Ascending aorta (tissue), 2 donors: ENCODE results near the gene ZFYVE21. TPM values are rescaled to one million over a fixed set of nuclear protein-coding genes. Genes with fewer than 3 reads are reported as not detected.
A peak's percentile ranks its signal among the peaks of the same experiment; 100 is the strongest.

Experiments
- DNase-seq, 2 donors: peaks; one replicate each; pipeline ENCODE4 v3.0.0-alpha.2; 2019; ENCODE audit warnings: low spot score in 2 of 2
- H3K27ac ChIP-seq, 2 donors: fragments of 200-600 bp; sonication (generic); one replicate each; pipeline ENCODE4 v1.5.1; 2016 to 2017; ENCODE audit warnings: mild to moderate bottlenecking in 1 of 2
- H3K27me3 ChIP-seq: fragments of 200-600 bp; sonication (generic); one replicate; pipeline ENCODE4 v1.5.1; 2017
- H3K36me3 ChIP-seq, 2 donors: fragments of 200-600 bp; sonication (generic); one replicate each; pipeline ENCODE4 v1.5.1; 2016
- H3K4me1 ChIP-seq, 2 donors: fragments of 200-600 bp; sonication (generic); one replicate each; pipeline ENCODE4 v1.5.1; 2016 to 2017; ENCODE audit warnings: mild to moderate bottlenecking in 1 of 2
- H3K4me3 ChIP-seq, 2 donors: fragments of 200-600 bp; sonication (generic); one replicate each; pipeline ENCODE4 v1.5.1; 2016 to 2017; ENCODE audit warnings: mild to moderate bottlenecking in 1 of 2
- H3K9me3 ChIP-seq, 2 donors: fragments of 200-600 bp; sonication (generic); one replicate each; pipeline ENCODE4 v1.5.1; 2016
- intact Hi-C: fragments of 100-400 bp; cut with DNase I; formaldehyde crosslinking; loops from one replicate; pipeline ENCODE4 v1.15.1; 2023
- total RNA-seq: library from RNA; depleted of rRNA; stranded (reverse); fragments of >200 nt; gene quantifications from one replicate; pipeline ENCODE4 v1.1.0, GENCODE V29; 2016
- TF ChIP-seq, protein P1 (sequence below), 3 experiments: fragments of 200-600 bp in 2 of 3; fragments of 450-650 bp in 1 of 3; sonication (generic) in 2 of 3; IDR thresholded peaks; one replicate each; pipeline ENCODE4 v1.5.1; 2016 to 2019; ENCODE audit warnings: antibody characterized with exemption in 3 of 3, mild to moderate bottlenecking in 1 of 3, moderate library complexity in 1 of 3

Gene ZFYVE21
- total RNA-seq, result 219 TPM

DNA sequence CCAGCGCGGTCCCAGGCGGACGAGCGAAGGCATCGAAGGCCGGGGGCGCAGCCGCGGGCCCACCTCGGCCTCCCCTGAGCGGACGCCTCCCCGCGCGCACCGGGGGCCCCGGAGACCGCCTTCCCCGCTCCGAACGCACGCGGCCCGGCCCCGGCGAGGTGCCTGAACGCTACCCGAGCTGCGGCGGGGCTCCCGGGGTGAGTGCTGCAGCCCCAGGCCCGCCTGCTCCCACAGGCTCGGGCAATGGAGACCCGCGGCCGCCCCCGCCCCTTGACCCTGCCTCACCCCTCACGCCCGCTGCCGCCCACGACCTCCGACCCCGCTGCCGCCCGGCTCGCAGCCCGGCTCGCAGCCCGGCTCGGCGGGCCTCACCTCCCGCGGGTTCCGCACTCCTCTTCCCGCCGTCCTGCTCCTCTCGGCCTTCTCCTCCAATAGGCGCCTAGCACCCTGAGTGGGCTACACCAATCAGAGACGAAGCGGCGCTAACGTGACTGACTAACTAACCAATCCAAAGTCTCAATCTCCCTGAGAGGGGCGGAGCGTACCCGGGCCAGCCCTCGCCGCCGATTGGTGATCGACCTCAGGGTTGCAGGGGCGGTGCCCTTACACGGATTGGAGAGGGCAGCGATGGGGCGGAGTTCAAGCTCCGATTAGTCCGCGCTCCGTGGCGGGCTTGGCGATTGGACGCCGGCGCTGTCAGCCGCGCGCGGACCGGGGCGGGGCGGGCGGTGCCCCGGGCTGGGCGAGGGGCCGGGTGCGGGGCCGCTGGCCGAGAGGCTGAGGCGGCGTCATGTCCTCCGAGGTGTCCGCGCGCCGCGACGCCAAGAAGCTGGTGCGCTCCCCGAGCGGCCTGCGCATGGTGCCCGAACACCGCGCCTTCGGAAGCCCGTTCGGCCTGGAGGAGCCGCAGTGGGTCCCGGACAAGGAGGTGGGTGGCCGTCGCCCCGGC lies at the start of gene ZFYVE21, which contains the start of gene XRCC3:
Gene ZFYVE21 (plus strand): TSS at position 759 of the 949 bp plus-strand sequence. CDS start 32 bp downstream, at position 791.
Gene XRCC3 (minus strand): TSS at position 400 of the 949 bp plus-strand sequence. CDS start 4,364 bp downstream, outside the sequence.
- TF ChIP-seq, protein P1, sequence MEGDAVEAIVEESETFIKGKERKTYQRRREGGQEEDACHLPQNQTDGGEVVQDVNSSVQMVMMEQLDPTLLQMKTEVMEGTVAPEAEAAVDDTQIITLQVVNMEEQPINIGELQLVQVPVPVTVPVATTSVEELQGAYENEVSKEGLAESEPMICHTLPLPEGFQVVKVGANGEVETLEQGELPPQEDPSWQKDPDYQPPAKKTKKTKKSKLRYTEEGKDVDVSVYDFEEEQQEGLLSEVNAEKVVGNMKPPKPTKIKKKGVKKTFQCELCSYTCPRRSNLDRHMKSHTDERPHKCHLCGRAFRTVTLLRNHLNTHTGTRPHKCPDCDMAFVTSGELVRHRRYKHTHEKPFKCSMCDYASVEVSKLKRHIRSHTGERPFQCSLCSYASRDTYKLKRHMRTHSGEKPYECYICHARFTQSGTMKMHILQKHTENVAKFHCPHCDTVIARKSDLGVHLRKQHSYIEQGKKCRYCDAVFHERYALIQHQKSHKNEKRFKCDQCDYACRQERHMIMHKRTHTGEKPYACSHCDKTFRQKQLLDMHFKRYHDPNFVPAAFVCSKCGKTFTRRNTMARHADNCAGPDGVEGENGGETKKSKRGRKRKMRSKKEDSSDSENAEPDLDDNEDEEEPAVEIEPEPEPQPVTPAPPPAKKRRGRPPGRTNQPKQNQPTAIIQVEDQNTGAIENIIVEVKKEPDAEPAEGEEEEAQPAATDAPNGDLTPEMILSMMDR (IDR thresholded peaks at IDR 0.05), result no peak
- peak within 1 kb of the TSS; percentile 77 to 90 for H3K27ac ChIP-seq
- no peaks in the 10 kb centered on the region for H3K9me3 ChIP-seq
- H3K27me3 ChIP-seq, result no peaks in the 10 kb centered on the region
- H3K4me1 ChIP-seq, result peaks cover 30 to 53% of the 10 kb centered on the region in 2 donors
- DNase-seq, result peak; percentile 99 to 100
- intact Hi-C loops, result loop anchor here (5.0 to 10.0 kb wide), 4 partner anchors 88 to 381 kb away; partner anchors contain the start of genes BAG5, COA8, EIF5 and KLC1
- H3K4me3 ChIP-seq, result peak within 1 kb of the TSS; percentile 94 to 99
- H3K36me3 ChIP-seq, result no peaks in the 10 kb centered on the region

- intact Hi-C loops, result no loop called here
- no peaks in the 10 kb centered on the region for H3K27me3 ChIP-seq
- peaks cover 69 to 90% of the 10 kb centered on the region in 2 donors for H3K36me3 ChIP-seq
- H3K9me3 ChIP-seq, result no peaks in the 10 kb centered on the region
- peaks cover 0 to 17% of the 10 kb centered on the region in 2 donors for H3K4me1 ChIP-seq
- no peak overlapping the region for H3K4me3 ChIP-seq
- H3K27ac ChIP-seq, result no peak overlapping the region
- TF ChIP-seq, protein P1 (IDR thresholded peaks at IDR 0.05), result no peak
- no peak for DNase-seq
Observed at GRCh38 chr14:103667671-103668070, 47.9 kb upstream of the ZFYVE21 start.

- H3K36me3 ChIP-seq, result peaks cover 70 to 91% of the 10 kb centered on the region in 2 donors
Observed at GRCh38 chr14:103668117-103668516, 47.5 kb upstream of the ZFYVE21 start.

DNA sequence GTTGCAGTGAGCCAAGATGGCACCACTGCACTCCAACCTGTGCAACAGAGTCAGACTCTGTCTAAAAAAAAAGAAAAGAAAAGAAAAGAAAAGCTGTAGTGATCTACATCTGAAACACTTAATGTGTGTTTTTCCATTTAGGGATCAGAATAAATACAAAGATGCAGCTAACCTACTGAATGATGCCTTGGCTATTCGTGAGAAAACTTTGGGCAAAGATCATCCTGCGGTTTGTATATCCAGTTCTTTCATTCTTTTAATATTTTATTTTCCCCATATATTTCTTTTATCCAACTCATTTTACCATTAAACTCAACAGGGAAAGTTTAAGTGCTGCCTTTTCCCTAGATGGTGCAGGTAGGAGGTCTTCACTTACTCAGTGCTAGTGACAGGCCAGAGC lies 46.2 kb upstream of the ZFYVE21 start:
- no peaks in the 10 kb centered on the region for H3K27me3 ChIP-seq
- no peak for DNase-seq
- H3K9me3 ChIP-seq, result no peaks in the 10 kb centered on the region
- peaks cover 82 to 94% of the 10 kb centered on the region in 2 donors for H3K36me3 ChIP-seq
- TF ChIP-seq, protein P1 (IDR thresholded peaks at IDR 0.05), result no peak
- no peak overlapping the region for H3K27ac ChIP-seq
- no peak overlapping the region for H3K4me3 ChIP-seq
- intact Hi-C loops, result no loop called here
- H3K4me1 ChIP-seq, result peaks cover 0 to 5% of the 10 kb centered on the region in 2 donors

More at GRCh38 chr14:103668117-103668516, 47.5 kb upstream of the ZFYVE21 start:
- peaks cover 0 to 17% of the 10 kb centered on the region in 2 donors for H3K4me1 ChIP-seq
- TF ChIP-seq, protein P1 (IDR thresholded peaks at IDR 0.05), result no peak
- intact Hi-C loops, result no loop called here
- no peak overlapping the region for H3K27ac ChIP-seq
- no peaks in the 10 kb centered on the region for H3K9me3 ChIP-seq
- DNase-seq, result no peak
- H3K27me3 ChIP-seq, result no peaks in the 10 kb centered on the region
- no peak overlapping the region for H3K4me3 ChIP-seq

GRCh38 chr14:103671911-103672310 lies 43.7 kb upstream of the ZFYVE21 start:
- no peaks in the 10 kb centered on the region for H3K27me3 ChIP-seq
- no peaks in the 10 kb centered on the region for H3K4me1 ChIP-seq
- TF ChIP-seq, protein P1 (IDR thresholded peaks at IDR 0.05), result no peak
- H3K4me3 ChIP-seq, result no peak overlapping the region
- DNase-seq, result no peak
- intact Hi-C loops, result no loop called here
- H3K36me3 ChIP-seq, result peaks cover 93 to 98% of the 10 kb centered on the region in 2 donors
- no peaks in the 10 kb centered on the region for H3K9me3 ChIP-seq
- H3K27ac ChIP-seq, result no peak overlapping the region
